GM21423 (cell line): ENCODE data around the gene PDGFRB.

Experiments
- ATAC-seq: cut with Tn5 transposase; IDR thresholded peaks from one replicate; pipeline ENCODE4 v1.9.1; 2021; ENCODE audit warnings: mild to moderate bottlenecking, moderate library complexity; ENCODE audit not compliant: unreplicated experiment

Gene PDGFRB

DNA sequence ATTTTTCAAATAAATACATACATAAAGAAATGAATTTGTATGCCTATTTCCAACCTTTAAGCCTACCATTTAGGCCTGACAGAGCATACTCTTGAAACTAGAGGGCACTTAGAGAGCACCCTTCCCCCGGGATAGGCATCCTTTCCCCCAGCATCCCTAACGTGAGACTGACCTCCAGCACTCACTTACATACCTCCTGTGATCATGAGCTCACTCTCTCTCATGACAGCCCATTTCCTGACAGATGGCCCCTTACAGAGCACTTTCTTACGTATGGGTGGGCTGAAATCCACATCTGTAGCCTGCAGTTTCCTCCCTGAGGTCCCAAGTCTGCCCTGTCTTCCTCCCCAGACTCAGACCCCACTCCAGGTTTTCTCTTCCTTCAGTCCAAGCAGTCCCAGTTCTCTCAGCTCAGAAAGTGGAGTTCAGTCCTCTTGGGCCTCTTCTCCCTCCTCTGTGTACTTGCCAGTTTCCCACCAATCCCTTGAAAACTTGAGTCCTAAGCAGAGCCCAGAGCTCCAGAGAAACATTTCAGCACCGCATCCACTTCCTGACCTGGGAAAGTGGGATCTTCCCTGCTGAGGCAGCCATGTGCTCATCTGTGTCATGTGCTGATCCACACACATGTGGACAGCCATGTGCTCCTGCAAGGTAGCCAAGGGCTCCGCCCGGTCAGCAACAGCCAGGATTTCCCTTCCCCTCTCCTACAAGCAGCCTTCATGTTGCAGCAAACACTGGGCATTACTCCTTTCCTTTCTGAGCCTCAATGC is 8.8 kb upstream of the PDGFRB start:
- ATAC-seq, result no peak

GRCh38 chr5:150163547-150164059 is 8.0 kb upstream of the PDGFRB start:
- no peak for ATAC-seq

- no peak for ATAC-seq
These were observed 7.4 kb upstream of the PDGFRB start for GRCh38 chr5:150163035-150163434.

DNA sequence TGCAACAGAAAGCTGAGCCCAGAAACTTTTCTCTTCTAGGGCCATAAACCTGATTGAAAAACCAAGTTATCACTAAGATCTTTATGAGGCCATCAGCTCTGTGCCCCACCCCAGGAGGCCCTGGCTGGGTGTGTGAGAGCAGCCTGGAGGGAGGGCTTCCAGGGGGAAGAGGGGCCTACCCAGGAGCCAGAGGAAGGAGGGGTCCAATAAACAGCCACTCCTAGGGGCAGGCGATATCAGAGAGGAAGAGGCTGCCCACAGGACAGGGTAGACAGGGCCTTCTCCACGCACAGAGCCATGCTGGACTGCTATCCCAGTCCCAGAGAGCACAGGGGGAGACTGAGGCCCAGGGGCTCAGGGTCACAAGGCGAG is 6.5 kb upstream of the PDGFRB start:
- no peak for ATAC-seq

- ATAC-seq, result peak; percentile 75
These were observed 5.8 kb upstream of the PDGFRB start for GRCh38 chr5:150161242-150162141.

DNA sequence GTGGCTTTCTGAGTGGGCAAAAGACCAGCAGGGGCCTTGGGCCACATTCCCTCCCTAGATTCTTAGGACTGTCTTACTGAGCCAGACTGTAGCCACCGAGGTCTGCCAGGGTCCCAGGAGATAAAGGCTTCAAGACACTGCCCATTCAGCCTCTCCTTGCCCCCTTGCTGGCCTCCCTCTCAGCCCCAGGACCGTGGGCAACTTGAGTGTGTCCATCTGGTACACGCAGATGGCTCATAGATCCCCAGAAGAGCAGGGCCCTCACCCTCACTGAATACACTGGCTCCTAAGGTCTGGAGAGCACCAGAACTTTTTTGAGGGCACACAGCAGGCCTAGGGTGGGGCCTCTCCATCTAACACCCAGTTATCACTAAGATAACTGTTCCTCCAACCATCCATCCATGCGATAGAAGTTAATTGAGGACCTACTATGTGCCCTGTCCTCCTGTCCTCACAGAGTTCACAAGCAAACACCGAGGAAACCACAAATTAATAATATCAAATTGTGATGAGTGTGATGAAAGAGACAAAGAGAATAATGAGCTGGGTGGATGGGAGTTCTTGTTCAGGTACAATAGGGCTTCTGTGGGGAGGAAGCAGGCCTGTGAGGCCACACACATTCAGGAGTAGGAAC is 4.9 kb upstream of the PDGFRB start:
- no peak for ATAC-seq

DNA sequence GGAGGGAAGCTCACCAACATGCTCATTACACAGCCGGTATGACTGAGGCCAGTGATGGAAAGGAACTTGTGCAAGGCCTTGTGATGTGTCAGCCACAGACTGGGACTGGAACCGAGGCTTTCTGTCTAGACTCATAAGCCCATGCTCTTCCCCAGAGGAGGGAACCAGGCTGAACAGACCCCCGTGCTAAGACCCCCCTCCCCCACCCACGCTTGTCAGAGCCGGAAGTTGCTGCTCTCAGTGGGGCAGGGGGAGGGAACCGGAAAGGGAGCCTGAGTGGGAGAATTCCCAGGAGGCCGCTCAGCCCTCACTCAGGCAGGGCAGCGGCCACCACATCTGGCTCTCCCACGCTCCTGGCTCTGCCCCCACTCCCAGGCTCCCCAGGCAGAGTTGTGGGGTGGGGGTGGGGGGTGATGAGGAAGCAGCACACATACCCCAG is 4.1 kb upstream of the PDGFRB start:
- ATAC-seq, result no peak

- ATAC-seq, result no peak
These were observed 3.4 kb upstream of the PDGFRB start for GRCh38 chr5:150159031-150159430.

GRCh38 chr5:150158170-150158949 is 2.7 kb upstream of the PDGFRB start:
- ATAC-seq, result no peak

- no peak for ATAC-seq
These were observed 1.5 kb upstream of the PDGFRB start for GRCh38 chr5:150157168-150157567.

DNA sequence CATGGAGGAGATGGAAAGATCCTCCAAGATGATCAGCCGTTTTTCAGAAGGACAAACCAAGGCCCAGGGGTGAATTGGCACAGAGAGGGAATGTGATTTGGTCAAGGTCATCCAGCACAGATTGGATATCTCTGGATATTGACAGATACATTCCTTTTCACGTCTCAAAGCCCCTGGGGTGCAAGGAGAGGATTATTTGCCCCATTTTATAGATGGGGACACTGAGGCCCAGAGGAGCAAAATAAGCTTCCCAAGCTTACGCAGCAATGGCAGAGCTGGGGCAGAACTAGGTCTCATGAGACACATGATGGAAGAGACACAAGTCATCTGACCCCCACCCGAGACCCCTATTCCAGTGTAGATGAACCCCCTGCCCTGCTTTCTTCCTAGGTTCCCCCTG is 895 bp upstream of the PDGFRB start:
- no peak for ATAC-seq

- ATAC-seq, result no peak
These were observed 353 bp upstream of the PDGFRB start for GRCh38 chr5:150156027-150156368.

DNA sequence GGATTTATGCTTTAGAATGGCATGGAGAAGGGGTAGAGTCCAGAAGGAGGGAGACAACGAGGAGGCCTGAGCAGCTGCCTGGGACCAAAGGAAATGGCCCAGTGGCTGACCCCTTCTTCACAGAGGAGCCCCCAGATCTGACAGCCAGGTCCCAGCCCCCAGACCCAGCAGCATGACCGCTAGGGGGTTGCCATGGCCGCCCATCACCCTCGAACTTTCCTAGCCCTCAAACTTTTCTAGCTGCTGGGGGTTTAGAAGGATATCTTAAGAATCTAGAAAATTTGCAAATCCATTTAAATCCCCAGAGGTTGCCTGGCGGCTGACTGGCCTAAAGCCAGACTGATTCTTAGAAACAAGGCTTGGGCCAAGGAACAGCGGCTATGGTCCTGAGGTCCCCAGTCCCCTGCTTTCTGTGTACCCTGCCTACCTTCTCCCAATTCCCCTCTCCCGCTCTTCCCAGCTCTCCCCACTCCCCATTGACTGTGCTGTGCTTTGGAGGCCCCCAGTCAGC is 972 bp downstream of the PDGFRB start:
- ATAC-seq, result no peak

- no peak for ATAC-seq
These were observed 1.6 kb downstream of the PDGFRB start for GRCh38 chr5:150153957-150154617.

GRCh38 chr5:150153483-150153882 is 2.2 kb downstream of the PDGFRB start:
- ATAC-seq, result no peak

DNA sequence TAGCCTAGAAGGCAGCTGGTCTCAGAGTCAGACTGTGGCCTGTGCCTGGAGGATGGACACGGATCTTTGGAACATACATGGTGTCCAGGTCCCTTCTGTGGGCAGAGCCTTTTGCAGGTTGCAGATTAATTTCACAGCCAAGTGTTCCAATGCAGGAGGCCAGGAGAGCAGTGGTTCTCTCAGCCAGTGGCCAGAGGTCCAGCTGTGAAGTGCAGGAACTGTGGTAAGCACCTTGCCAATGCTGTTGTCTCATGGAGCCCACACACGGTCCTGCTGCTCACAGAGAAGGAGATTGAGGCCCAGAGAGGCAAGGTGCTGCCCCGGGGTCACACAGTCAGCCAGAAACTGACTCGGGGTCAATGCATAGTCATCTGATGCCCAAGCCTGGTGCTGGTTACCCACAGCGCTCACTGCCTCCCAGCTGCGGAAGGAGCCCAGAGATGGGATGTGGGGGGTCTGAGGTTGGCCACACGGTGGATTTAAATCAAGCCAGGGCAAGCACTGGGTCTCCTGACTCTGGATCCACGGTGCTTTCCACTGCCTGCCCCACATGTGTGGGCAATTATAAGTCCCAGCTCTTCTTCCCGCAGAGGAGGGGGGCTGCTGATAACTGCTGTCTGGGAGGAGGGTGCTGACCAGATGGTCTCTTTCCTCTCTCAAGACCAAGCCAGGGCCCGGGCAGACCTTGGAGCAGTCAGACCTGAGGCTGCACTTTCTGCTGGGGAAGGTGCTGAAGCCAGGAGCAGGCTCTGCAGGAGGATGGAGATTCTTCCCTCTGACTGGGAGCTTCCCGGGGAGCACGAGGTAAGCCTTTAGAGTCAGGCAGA is 2.8 kb downstream of the PDGFRB start:
- no peak for ATAC-seq

DNA sequence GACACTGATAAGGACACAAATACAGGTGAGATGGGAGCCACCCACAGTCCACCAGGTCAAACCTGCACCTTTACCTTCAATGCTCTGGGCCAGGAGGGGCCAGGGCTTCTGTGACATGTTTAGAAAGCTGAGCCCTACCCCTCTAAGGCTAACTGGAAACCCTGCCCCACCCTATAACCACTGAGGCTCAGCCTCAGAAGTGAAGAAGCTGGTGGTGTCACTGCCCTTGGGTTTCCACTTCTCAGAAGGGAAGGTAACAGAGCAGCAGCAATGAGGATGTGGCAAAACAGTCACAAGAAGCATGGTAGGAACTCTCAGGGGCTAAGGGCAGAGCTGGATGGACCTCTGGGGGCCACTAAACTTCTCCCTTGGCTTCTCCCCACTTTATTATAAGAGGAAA is 6.0 kb downstream of the PDGFRB start:
- no peak for ATAC-seq

DNA sequence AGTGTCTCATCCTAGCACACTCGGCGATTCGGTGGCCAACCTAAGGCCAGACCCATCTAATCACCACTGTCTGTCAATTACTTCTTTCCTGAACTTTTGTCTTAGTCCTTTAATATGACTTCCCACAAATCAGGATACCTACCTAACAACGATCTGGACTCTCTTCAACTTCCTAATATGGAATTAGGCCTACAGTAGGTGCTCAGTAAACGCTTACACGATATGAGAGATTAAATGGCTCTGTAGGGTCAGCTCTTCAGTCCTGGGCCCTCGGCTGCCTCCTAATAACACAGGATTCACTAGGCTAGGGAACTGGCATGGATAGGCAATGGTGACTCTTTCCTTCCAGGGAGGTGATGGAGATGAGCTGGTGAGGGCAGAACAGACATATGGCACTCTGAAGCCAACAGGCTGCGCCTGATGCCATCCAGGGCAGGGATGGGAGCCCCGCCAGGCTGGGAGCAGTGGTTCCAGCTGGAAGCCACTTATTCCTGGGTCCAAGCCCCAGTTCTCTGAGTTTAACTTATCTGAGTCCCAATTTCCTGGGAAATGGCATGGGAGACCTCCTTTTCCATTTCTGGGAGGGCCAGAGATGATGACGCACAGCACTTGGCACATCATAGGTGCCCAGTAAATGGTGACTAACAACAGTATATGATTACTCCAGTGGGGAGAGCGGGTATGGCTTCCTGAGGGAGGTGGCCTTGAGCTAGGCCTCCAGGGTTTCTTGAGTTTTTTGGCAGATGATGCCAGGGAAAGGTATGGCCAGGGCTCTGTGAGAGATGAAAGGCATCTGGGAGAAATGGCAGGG is 7.3 kb downstream of the PDGFRB start:
- no peak for ATAC-seq
